HG03439 (cell line): ENCODE data around the gene ID2.

ENCODE experiments used
- ATAC-seq: cut with Tn5 transposase; IDR thresholded peaks from one replicate; pipeline ENCODE4 v1.9.1; 2021; ENCODE audit warnings: mild to moderate bottlenecking, moderate library complexity; ENCODE audit not compliant: unreplicated experiment

Gene ID2

DNA sequence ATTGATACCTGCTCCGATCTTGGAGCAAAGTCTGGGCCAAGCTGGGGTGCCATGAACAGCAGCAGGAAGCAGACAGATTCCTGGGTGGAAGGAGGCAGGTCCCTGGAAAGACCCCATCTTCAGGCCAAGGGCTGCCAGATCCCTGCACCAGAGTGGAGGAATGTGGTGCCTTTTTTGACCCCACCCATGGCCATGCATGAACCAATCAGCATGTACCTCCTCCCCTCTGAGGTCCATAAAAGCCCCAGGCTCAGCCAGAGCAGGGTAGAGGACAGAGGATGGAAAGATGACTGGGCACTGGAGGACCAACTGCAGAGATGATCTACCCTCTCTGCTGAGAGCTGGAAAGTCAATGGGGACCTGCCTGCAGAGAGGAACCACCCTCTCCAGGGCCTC is 34.4 kb upstream of the ID2 start:
- no peak for ATAC-seq

DNA sequence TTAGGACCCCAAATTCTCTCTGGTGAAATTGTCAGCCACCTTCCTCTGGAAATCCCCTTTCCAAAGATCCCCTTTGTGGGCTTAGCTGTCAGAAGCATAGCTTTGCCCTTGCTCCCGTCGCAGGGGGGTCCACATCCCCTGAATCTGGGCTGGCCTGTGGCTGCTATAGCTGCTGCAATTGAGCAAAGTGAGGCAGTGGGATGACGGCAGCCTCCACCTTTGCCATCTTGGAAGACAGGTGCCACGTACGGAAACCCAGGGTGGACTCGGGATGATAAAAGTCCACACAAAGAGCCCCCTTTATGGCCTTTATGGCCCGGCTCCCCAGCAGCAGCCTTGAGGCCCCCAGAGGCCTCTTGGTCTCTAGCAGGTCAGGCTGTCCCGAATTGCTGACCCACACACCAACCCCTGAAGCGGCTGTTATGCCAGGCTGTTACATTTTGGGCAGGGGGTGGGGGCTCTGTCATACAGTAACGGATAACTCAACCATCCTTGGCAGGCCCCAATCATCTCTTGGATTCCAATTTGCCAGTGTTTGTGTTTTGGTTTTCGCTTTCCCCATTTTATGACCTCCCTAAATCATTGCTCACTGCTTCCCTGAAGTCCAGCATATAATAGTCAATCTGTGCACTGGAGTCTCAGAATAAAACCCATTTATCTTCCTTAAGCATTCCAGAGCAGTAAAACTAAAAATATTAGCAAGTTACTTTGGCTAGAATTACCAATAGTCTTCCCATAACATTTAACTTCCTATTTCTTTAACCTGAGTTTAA is 33.2 kb upstream of the ID2 start:
- ATAC-seq = no peak

DNA sequence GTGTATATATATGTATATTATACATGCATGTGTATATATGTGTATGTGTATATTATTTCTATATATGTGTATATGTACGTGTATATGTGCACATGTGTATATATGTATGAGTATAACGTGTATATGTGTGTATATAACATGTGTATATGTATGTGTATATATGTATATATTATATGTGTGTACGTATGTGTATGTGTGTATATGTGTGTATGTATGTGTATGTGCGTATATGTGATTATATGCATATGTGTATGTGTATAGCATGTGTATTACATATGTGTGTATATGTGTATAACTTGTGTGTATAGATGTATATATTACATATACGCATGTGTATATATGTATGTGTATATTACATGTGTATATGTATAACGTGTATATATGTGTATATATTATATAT is 32.1 kb upstream of the ID2 start:
- ATAC-seq = no peak

DNA sequence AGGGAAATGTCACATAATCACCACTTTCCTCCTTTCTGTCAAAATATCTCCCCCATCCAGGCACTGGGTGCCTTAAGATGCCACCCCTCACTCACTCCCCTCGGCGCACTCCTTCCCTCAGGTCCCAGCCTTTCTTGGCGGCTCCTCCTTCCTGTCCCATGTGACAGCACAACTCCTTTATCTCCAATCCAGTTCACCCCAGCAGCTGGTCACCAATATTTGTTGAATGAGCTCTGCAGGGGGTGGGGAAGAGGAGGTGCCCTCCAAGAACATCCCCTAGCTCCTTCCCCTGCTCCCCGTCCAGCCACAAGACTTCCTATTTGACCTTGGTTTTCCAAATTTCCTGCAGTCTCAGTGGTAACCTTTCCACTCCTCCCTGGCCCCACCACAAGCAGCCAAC is 31.6 kb upstream of the ID2 start:
- ATAC-seq = no peak

DNA sequence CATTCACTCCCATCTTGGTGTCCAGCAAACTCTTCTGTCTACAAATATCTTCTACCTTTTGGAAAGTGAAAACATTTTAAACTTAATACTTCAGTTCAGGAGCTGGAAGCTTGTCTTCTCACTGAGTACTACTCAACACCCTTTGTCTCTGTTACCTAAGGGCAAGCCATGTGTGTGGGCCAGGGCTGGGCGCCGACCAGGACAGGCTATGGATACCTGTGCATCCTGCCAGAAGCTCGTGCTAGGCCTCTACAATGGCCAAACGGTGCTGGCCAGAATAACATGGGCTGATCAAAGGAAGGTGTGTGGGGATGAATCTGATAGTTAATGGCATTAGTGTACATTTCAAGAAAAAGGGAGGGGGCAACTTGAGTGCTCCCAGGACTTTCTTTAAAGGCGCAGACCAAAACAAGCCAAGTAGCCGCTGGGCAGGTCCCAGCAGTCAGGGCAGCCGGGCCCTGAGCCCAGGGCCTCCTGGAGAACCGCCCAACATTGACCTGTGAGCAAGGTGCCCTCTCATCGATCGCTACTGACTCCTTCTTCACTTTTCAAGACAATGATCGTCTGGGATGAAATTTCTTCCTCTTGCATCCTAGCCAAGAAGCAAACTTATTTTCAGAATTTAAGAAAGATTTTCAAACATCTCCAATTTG is 29.0 kb upstream of the ID2 start:
- no peak for ATAC-seq

DNA sequence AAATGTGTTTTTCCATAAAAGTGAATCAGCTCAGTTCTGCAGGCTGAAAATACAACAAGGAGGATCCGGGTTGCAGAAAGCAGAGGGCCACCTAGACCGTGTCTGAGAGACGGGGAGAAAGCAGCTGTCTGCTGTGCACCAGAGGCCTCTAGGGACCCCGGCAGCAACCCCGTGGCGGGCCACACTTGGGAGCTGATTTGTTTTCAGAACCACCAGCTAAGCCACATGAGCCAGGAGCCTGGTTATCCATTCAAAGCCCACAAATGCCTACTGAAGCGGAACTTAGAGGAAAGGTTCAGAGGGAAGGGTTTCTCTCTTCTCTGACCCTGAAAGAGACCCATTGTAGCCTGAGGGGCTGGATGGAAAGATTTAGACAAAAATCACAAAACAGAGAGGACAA is 28.4 kb upstream of the ID2 start:
- no peak for ATAC-seq

DNA sequence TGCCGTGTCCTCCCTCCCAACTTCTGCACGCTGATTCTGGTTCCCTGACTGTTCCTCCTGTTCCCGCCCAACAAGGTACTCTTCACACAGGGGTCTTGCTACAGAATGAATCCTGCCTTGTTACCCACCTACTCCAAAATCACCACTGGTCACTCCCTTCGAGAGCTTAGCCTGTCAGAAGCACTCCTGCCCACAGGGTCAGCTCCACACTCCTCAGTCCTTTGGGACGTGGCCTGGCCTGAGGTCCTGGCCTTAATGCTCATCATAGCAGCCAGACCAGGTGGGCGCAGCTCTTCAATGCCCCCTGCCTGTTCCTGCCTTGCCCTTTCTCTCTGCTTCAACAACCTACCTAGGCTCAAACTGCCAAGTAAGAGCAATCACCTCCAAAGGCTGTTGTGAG is 27.8 kb upstream of the ID2 start:
- ATAC-seq = no peak

DNA sequence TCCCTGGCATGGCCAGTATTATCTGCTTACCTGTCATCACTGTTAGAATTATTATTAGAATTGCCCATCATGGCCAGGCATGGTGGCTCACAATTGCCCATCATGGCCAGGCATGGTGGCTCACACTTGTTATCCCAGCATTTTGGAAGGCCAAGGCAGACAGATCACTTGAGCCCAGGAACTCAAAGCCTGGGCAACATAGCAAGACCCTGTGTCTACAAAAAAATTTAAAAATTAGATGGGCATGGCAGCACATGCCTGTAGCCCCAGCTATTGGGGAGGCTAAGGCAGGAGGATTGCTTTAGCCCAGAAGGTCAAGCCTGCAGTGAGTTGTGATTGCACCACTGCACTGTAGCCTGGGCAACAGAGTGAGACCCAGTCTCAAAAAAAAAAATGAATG is 27.4 kb upstream of the ID2 start:
- ATAC-seq = no peak

DNA sequence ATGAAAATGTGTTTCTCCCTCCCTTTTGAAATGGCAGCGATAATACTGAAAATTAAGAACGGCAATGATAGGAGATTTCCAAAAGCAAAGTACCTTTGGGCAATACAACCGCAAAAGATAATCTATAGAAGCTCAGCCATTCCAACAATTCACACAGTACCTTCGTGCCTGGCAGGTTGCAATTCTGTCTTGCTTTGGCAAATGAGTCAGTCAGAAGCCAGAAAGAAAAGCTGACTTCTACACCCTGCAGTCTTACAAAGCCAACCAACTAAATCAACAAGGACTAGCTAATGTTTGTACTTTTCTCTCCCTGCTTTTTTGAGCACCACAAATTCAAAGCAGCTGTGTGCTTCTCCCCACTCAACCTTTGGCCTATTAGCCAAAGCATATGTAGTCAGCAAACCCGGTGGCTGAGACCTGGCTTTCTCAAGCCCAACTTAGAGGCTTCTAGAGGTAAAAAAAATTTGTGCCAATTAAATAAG is 25.7 kb upstream of the ID2 start:
- no peak for ATAC-seq

DNA sequence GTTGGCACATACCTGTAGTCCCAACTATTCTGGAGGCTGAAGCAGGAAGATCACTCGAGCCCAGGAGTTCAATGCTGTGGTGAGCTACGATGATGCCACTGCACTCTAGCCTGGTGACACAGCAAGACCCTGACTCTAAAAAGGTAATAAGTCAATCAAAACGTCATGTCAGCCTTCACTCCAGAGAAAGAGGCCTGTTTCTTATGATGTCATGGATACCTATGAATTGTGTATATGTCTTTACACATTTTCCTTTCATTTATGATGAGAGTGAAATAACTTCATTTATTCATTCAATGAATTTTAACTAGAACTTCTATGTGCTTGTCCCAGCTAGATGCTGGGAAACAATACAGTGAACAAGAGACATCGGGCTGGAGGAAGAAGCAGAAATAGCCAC is 25.0 kb upstream of the ID2 start:
- ATAC-seq = no peak

DNA sequence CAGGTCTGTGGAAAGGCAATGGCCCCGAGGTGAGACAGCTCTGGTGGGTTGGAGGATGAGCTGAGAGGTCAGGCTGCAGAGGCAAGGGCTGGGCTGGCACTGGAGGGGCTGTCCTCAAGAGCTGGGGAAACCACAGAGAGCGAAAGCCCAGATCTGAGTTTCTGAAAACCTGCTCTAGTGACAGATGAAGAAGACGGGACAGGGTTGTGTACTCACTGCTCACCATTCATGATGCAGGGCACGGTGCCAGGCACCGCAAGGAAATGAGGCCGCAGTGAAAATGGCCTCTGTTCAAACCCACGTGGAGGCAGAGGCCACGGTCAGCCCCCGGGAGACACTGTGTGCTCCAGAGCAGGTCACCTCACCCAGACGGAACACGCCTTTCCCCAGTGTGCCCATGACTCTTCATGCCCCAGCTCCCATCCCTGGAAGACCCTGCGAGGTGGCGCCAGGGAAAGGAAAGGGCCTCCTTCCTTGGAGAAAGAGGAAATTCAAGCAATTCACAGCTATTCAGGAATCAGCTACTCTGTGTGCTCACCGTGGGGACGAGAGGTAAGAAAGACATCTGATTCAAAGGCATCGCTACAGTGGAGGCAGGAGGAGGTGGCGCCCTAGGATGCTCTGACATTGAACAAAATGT is 24.3 kb upstream of the ID2 start:
- ATAC-seq = no peak

DNA sequence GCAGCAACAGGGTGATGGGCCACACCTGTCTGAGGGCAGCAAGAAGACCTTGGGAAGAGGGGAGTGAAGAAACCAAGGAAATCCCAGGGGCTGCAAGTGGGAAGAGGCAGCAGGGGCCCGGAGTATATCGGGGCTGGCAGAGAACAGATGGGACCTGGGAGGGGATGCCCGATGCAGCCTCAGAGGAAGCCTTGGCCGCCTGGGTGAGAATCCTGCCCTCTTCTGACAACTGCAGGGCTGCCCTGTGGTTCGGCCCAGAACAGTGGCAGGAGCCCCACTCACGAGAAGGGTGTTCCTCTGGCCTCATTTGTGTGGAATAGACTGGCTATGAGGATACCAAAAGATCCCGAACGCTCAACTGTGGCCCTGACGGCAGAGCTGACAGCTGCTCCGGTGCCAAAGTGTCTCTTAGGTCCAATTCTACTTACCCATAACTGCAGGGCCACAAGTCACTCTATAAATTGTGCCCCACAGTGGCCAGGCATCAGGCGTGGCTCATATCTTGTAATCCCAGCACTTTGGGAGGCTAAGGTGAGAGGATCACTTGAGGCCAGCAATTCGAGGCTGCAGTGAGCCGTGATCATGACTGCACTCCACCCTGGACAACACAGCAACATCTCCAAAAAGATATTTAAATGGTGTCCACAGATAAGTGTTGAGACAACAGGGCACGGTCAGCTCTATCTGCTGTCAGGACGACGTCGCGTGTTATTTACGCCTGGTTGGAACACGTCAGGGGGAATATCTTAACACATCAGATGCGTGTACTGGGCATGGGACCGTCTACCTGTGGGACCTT is 23.6 kb upstream of the ID2 start:
- no peak for ATAC-seq

DNA sequence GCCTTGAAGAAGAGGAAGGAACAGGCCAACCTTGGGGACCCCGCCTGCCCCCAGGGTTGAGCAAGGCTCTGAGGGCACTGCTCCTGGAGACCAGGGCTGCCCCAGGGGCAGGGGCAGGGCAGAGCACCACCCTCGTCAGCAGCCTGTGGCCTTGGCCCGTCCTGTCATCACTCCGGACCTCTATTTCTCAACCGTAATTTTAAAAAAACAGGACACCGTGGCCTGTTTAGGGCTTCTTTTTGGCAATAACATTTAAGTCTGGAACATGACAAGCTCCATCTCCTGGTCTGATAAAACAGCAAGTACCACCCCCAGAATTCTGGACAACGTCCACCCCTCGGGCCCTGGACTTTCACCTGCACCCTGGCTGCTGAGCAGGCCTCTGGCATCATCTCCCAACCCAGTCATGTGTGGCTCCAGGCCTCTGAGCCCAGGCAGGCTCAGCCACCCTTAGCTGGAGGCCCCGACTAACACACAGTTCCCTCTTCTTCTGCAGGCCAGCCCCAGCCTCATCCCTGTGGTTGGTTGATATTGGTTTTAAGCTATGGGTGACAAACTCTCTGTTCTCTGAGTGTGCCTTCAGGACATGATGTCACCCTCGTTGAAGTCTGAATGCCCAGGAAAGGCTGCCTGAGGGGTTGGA is 22.6 kb upstream of the ID2 start:
- ATAC-seq = no peak

DNA sequence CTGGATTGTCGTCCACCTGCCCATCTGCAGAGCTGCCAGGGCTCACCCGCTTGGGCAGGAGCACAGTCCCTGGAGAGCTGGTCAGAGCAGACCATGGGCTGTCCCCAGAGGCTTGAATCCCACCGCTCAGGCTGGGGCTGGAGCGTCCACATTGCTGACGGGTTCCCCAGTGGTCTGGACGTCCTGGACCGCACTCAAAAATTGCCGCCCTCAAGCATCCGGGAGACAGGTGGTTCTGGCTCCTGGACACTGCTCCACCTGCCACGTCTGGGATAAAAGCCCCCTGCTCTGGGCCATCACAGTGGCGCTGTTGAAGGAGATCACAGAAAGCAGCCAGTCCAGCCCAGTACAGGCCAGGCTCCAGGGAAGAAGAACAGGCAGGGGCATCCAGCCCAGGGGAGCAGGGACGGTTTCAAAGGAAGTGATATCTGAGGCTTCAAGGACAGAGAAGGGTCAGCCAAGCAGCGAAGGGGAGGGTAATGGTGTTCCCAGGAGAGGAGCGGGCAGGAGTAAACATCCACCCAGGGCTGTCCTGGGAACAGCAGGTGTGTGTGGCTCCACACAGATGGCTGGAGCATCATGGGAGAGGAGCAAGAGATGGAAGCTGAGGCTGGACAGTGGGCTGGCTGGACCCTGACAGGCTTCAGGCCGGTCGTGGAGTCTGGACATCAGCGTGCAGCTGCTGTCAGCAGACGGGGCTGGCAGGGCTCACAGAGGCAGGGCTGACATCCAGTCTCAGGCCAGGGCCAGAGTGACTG is 21.9 kb upstream of the ID2 start:
- ATAC-seq = no peak

DNA sequence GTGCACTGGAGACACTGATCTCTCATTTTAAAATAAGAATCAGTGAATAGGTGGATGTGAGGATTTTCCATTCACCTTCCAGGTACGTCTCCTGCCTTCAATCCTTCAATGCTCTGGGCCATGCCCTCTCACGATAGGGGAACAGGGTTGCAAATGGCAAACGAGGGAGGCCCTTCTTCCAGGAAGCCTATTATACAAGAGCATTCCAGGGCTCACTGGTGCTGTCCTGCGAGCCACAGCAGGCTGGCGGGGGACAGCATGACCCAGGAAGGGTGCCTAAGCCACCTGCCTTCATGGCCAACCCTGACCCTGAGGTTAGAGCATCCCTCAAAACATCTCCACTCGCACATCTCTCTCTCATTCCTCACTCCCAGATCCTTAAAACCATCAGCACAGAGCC is 20.6 kb upstream of the ID2 start:
- no peak for ATAC-seq

DNA sequence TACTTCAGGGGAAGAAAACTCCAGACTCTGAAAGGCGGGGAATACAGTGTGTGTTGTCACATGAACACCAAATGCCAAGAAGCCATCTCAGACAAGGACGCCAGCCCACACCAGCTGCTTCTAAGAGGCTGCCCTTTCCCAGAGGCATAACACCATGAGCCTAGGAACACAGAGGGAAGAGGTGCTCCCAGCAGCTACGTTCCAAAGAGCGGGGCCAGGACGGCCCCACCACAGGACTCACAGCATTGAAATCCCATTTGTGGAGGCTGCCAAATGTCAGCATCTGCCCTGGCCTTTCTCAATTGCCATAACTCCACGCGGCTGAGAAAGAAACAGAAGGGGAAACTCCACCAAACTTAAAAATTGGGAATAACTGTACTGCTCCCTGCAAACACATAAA is 20.1 kb upstream of the ID2 start:
- ATAC-seq = no peak

DNA sequence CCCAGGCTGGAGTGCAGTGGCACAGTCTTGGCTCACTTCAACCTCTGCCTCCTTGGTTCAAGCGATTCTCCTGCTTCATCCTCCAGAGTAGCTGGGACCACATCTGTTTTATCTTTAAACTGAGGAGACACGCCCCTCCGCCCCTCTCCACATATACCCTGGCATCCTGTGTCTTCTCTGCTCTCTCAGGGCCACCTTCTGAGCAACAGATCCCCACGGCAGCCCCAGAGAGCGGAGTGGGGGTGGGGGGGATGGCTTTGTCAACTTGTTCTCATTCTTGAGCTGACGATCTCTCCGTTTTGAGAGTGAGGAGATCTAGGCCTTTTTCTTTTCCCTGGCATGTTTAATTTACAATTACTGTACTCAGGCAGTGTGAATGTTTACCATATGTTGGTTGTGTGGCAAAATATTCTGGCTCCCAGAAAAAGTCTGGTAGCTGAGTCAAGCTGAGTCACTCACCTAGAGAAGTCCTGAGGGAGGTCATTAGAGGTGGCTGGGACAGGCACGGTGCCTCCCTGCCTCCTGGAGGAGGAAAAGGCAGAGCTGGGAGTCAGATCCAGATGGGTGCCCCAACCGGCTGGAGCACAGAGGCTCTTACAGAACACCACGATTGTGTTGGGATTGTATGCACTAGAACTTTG is 19.5 kb upstream of the ID2 start:
- ATAC-seq = no peak

DNA sequence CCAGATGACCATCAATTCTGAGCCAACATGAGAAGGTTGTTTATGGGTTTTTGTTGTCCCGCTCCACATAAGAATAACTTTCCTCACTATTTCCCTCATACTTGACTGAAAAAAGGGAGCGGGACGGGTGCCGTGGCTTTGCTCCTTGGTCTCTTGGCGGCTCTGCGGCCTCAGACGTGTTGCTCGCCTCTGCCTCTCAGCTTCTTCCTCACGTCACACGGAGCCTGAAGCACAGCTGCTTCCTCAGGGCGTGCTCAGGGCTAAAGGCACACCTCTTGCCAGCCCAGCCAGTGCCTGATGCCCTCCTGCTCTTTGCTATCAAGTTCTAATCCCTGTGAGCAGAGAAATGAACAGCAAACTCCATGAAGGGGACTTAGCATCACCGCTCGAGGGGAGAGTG is 17.9 kb upstream of the ID2 start:
- no peak for ATAC-seq

DNA sequence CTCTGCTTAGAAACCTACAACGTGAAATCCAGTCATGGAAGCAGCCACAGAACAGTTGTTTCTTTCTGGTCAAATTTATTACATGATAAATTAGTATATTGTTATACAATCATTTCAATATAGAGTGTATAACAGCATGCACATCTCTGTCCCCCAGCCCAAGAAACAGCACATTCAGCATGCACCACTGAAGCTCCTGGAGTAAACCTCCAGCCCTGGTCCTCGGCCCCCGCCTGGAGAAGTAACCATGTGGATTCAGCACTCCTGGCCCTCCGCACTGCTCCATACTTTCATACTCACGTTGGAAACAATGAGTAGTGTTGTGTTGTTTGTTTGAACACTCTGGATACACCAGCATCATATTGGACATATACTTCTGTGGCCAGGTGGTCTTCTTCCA is 15.3 kb upstream of the ID2 start:
- no peak for ATAC-seq
